Mucosa of descending colon (tissue), 3 donors: ENCODE results near the gene GPS1. TPM values are rescaled to one million over a fixed set of nuclear protein-coding genes. Genes with fewer than 3 reads are reported as not detected.

Source experiments
- ATAC-seq: fragments of 200-7000 bp; cut with Tn5 transposase; one replicate; pipeline ENCODE4 v1.9.1; 2020; ENCODE audit warnings: mild to moderate bottlenecking, moderate library complexity
- DNase-seq, 3 donors: peaks; one replicate each; pipeline ENCODE4 v3.0.0-alpha.2; 2020
- H3K36me3 ChIP-seq: fragments of 200-600 bp; one replicate; pipeline ENCODE4 v1.8.0; 2021; ENCODE audit warnings: low read depth, mild to moderate bottlenecking
- H3K4me1 ChIP-seq: fragments of 200-600 bp; one replicate; pipeline ENCODE4 v1.8.0; 2021; ENCODE audit warnings: low read depth, mild to moderate bottlenecking
- H3K4me3 ChIP-seq: fragments of 200-600 bp; one replicate; pipeline ENCODE4 v1.8.0; 2021; ENCODE audit warnings: mild to moderate bottlenecking
- H3K9me3 ChIP-seq: fragments of 200-600 bp; one replicate; pipeline ENCODE4 v1.8.0; 2021; ENCODE audit warnings: mild to moderate bottlenecking
- intact Hi-C, 2 donors: fragments of 100-400 bp; cut with DNase I in 1 of 2; cut with micrococcal nuclease in 1 of 2; formaldehyde crosslinking; loops; one replicate each; pipeline versions ENCODE4 v1.11.0 to v1.11.1; 2022; cut with DNase I, micrococcal nuclease
- total RNA-seq, 3 donors: library from RNA; stranded (reverse); fragmentation: NEBNext Ultra II Directional in 2 of 3; extraction: Animal tissue kit (Norgen Biotek cat#: 25700) in 2 of 3; gene quantifications; one replicate each; pipeline versions ENCODE4 v1.2.1 to v1.2.4, GENCODE V29; 2021 to 2023
- TF ChIP-seq, protein P1 (sequence below): fragments of 200-600 bp; IDR thresholded peaks from one replicate; pipeline ENCODE4 v1.8.0; 2022; ENCODE audit warnings: antibody characterized with exemption, mild to moderate bottlenecking
- donor health status: DM: no; HTN: no; CAD: no; lungs with moderate emphysema.
- donor health status: DM: no; HTN: no; CAD: no.
- donor health status: DM: no; HTN: yes; CAD: no.

GPS1 gene
- total RNA-seq, 3 donors from 2014 or later: 73.6 to 81.6 (median 80.4) TPM

DNA sequence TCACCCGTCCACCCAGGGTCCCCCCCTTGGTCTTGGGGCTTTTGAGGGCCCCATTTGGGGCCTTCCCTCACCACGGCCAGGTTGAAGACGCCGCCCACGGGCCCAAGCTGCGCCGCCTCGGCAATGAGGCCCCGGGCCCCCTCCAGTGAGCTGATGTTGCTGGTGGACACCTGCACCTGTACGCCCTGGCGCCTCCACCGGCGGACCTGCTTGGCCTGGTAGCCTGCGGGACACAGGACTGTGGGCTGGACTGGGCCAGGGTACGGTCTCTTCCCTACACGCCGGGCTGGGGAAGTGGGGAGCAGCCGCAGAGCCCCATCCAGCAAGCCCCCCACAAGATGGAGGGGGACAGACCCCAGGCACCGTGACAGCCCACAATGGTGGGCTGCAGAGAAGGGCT is 30.8 kb downstream of the GPS1 start:
- no peaks in the 10 kb centered on the region for H3K9me3 ChIP-seq
- no peak overlapping the region for H3K4me3 ChIP-seq
- ATAC-seq (no peak), DNase-seq (no peak)
- intact Hi-C loops: no loop called here
- TF ChIP-seq, protein P1, sequence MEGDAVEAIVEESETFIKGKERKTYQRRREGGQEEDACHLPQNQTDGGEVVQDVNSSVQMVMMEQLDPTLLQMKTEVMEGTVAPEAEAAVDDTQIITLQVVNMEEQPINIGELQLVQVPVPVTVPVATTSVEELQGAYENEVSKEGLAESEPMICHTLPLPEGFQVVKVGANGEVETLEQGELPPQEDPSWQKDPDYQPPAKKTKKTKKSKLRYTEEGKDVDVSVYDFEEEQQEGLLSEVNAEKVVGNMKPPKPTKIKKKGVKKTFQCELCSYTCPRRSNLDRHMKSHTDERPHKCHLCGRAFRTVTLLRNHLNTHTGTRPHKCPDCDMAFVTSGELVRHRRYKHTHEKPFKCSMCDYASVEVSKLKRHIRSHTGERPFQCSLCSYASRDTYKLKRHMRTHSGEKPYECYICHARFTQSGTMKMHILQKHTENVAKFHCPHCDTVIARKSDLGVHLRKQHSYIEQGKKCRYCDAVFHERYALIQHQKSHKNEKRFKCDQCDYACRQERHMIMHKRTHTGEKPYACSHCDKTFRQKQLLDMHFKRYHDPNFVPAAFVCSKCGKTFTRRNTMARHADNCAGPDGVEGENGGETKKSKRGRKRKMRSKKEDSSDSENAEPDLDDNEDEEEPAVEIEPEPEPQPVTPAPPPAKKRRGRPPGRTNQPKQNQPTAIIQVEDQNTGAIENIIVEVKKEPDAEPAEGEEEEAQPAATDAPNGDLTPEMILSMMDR: no peak
- H3K4me1 ChIP-seq: no peaks in the 10 kb centered on the region
- peaks cover 20% of the 10 kb centered on the region for H3K36me3 ChIP-seq

DNA sequence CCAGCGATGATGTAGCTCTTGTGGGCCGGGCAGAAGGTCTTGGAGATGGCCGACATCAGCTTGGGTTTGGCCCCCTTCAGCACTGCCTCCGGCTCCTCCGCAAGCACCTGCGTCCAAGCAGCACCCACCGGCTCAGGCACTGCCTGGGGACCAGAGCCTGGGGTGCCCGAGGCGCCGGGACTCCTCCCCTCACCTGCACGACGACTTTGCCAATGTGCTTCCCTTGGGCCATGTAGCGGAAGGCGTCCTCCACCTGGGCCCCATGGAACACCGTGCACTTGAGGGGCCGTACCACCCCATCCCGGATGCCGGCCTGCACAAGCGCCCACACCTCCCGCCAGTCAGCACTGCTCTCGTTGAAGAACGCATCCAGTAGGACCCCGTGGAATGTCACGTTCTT is 31.3 kb downstream of the GPS1 start:
- intact Hi-C loops: no loop called here
- H3K4me3 ChIP-seq: no peak overlapping the region
- H3K4me1 ChIP-seq: no peaks in the 10 kb centered on the region
- H3K9me3 ChIP-seq: no peaks in the 10 kb centered on the region
- DNase-seq (no peak), ATAC-seq (no peak)
- H3K36me3 ChIP-seq: peaks cover 22% of the 10 kb centered on the region
- TF ChIP-seq, protein P1: no peak

DNA sequence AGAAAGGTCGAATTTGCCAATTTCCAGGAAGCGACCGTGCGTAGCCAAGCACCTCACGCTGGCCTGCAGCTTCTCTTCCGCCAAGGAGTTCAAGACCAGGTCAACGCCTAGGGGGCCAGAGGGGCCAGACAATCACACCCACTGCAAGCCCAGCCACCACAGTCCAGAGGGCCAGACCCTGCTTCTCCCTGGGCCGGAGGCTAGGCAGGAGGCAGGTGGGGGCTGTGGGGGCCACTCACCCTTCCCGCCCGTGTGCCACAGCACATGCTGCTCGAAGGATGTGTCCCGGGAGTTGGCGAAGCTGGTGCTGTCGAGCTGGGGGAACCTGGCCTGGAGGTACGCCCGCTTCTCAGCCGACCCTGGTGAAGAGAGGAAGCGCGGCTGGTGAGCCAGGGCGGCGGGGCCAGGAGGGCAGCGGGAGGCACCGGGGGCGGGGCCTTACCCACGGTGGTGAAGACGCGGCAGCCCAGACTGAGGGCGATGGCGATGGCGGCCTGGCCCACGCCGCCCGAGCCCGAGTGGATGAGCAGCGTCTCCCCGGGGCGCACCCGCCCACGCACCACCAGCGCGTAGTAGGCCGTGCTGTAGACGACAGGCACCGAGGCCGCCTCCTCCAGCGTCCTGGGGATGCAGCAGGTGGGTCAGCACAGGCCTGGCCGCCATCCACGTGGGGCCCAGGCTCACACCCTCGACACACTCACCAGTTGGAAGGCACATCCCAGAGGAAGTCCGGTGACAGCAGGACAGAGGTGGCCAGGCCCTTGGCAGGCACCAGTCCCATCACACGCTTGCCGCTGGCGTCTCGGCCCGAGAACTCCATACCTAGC is 32.0 kb downstream of the GPS1 start:
- H3K4me1 ChIP-seq: no peaks in the 10 kb centered on the region
- H3K4me3 ChIP-seq: no peak overlapping the region
- DNase-seq: no peak
- intact Hi-C loops: no loop called here
- TF ChIP-seq, protein P1: no peak
- ATAC-seq: no peak
- H3K9me3 ChIP-seq: no peaks in the 10 kb centered on the region
- peaks cover 30% of the 10 kb centered on the region for H3K36me3 ChIP-seq

DNA sequence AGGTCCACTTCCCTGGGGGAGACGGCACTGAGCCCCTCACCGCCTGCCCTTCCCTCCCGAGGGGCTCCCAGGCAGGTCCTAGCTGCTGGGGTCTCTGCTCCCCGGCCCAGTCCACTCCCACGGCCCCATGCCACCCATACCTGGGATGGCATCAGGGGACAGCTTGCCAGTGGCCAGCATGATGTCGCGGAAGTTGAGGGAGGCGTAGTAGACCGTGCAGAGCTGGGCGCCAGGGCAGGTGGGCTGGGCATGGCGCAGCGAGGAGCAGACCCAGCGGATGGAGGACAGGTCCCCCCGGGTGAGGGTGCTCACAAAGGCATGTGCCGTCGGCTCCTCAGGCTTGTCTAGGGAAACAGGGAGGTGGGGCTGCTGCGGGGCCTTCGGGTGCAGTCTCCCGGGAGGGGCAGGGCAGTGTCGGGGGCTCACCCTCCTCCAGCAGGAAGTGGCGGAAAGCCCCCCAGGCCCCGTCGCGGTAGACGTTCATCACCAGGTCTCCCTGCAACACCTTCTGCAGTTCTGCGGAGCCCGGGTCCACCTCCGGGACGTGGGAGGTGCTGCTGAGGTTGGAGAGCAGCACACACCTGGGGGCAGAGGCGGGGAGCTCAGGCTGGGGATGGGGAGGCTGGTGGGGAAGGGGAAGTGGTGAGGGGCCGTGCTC is 32.8 kb downstream of the GPS1 start:
- DNase-seq (no peak), ATAC-seq (no peak)
- Histone ChIP-seq H3K4me1 (no peaks in the 10 kb centered on the region), H3K9me3 (no peaks in the 10 kb centered on the region), H3K36me3 (peaks cover 32% of the 10 kb centered on the region), H3K4me3 (no peak overlapping the region)
- intact Hi-C loops: no loop called here
- TF ChIP-seq, protein P1: no peak

DNA sequence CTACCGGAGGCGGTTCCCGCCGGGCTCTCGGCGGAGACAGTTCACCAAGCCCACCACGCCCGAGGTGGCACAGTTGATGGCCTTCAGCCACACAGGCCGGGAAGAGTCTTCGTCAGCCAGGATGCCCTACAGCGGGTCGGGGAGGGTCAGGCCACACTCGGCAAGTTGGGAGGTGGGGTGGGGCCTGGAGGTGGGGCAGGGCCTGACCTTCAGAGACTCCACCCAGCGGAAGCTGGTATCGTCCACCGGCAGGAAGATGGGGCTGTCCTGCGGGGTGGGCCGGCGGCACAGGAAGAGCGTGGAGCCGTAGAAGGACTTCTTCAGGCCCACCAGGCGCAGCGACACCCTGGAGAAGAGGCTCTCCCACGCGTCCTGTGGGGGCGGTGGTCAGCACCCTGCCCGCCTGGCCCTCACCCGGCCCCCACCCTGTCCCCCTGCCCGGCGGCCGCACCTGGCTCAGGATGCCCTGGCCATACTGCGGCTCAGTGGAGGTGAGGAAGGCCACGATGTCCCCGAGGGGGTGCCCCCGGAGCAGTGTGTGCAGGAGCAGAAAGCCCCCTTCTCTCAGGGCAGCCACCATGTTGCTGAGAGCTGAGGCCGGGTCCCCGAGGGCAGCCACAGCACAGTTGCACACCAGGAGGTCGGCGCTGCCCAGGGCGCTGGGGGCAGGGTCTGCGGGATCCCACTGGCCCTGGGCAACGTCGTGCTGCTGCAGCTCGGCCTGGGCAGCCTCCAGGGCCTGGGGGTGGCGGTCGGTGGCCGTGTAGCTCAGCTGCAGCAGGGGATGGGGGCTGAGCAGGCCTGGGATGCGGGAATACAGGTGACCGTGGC is 33.5 kb downstream of the GPS1 start:
- DNase-seq (no peak), ATAC-seq (no peak)
- Histone ChIP-seq H3K36me3 (peaks cover 32% of the 10 kb centered on the region), H3K4me3 (no peak overlapping the region), H3K4me1 (no peaks in the 10 kb centered on the region), H3K9me3 (no peaks in the 10 kb centered on the region)
- TF ChIP-seq, protein P1: no peak
- intact Hi-C loops: no loop called here
